Gastroesophageal sphincter (tissue), 3 donors: ENCODE results near the gene MYO1G.

Experiments used
- CTCF ChIP-seq, 4 experiments: fragments of 200-600 bp in 2 of 4; fragments of 450-650 bp in 2 of 4; sonication (generic) in 1 of 4; IDR thresholded peaks; one replicate each; pipeline ENCODE4 v1.5.1; 2017 to 2019; ENCODE audit warnings: antibody characterized with exemption in 4 of 4, mild to moderate bottlenecking in 2 of 4, moderate library complexity in 2 of 4
- POLR2A ChIP-seq, 2 donors: fragments of 450-650 bp; IDR thresholded peaks; one replicate each; pipeline ENCODE4 v1.6.1; 2017; ENCODE audit warnings: antibody characterized with exemption in 2 of 2, mild to moderate bottlenecking in 2 of 2, moderate library complexity in 1 of 2
- POLR2AphosphoS5 ChIP-seq: sonication (generic); formaldehyde crosslinking; IDR thresholded peaks from one replicate; pipeline ENCODE4 v1.6.1; 2017; ENCODE audit warnings: antibody characterized with exemption

GRCh38 chr7:44987457-44987856, 8.6 kb upstream of the MYO1G start:
- TF ChIP-seq CTCF (IDR thresholded peaks at IDR 0.05) = no peak
- no peak for TF ChIP-seq POLR2AphosphoS5
- TF ChIP-seq POLR2A (IDR thresholded peaks at IDR 0.05) = no peak
